GM12891 (cell line): ENCODE data around the gene BCAR3.

Source experiments
- PAX5 ChIP-seq: IDR thresholded peaks from 2 replicates; pipeline ENCODE4 v1.6.1; 2011; ENCODE audit warnings: low read length, moderate library complexity, mild to moderate bottlenecking; ENCODE audit not compliant: insufficient read depth, severe bottlenecking
- POLR2A ChIP-seq: IDR thresholded peaks from 2 replicates; pipeline ENCODE4 v1.6.1; 2011; ENCODE audit warnings: low read depth, low read length, control low read depth
- POLR2AphosphoS5 ChIP-seq: IDR thresholded peaks from 2 replicates; pipeline ENCODE4 v1.6.1; 2011; ENCODE audit warnings: low read depth, low read length, control low read depth
- TAF1 ChIP-seq: IDR thresholded peaks from 2 replicates; pipeline ENCODE4 v1.6.1; 2011; ENCODE audit warnings: low read depth, low read length, control low read depth

- TF ChIP-seq POLR2A (no peak), TAF1 (no peak), PAX5 (no peak), POLR2AphosphoS5 (no peak)
Observed at GRCh38 chr1:93677729-93678128, 3.9 kb downstream of the BCAR3 start.
